Astrocyte (in vitro differentiated cells and primary cell): ENCODE measurements around the gene TMEM151A. TPM values are rescaled to one million over a fixed set of nuclear protein-coding genes. Genes with fewer than 3 reads are reported as not detected.

Source experiments
- DNase-seq: peaks from one replicate; pipeline ENCODE4 v3.0.0-alpha.2; 2010; ENCODE audit warnings: low read depth
- FAIRE-seq: peaks from 2 replicates; lab custom pipeline; 2011; peaks lifted over from hg19 to GRCh38; lab: Jason Lieb, UNC
- H2AFZ ChIP-seq: 2 replicates; pipeline ENCODE4 v1.6.0; 2012; ENCODE audit warnings: low read depth, low read length, inconsistent platforms
- H3K27ac ChIP-seq: 2 replicates; pipeline ENCODE4 v1.5.1; 2011; ENCODE audit warnings: low read depth, low read length, inconsistent platforms
- H3K27me3 ChIP-seq: 2 replicates; pipeline ENCODE4 v1.6.0; 2011; ENCODE audit warnings: low read length, inconsistent platforms; ENCODE audit not compliant: insufficient read depth
- H3K36me3 ChIP-seq: 2 replicates; pipeline ENCODE4 v1.5.1; 2011; ENCODE audit warnings: low read length, inconsistent platforms; ENCODE audit not compliant: insufficient read depth
- H3K4me1 ChIP-seq: 2 replicates; pipeline ENCODE4 v1.5.1; 2011; ENCODE audit warnings: low read length, inconsistent platforms; ENCODE audit not compliant: insufficient read depth
- H3K4me2 ChIP-seq: 2 replicates; pipeline ENCODE4 v1.6.0; 2012; ENCODE audit warnings: low read length, inconsistent platforms
- H3K4me3 ChIP-seq: 2 replicates; pipeline ENCODE4 v1.5.1; 2011; ENCODE audit warnings: low read depth, mild to moderate bottlenecking, low read length, inconsistent platforms; ENCODE audit not compliant: insufficient read depth
- H3K79me2 ChIP-seq: 2 replicates; pipeline ENCODE4 v1.6.0; 2012; ENCODE audit warnings: mild to moderate bottlenecking, low read length, inconsistent platforms; ENCODE audit not compliant: insufficient read depth
- H3K9ac ChIP-seq: 2 replicates; pipeline ENCODE4 v1.6.0; 2012; ENCODE audit warnings: mild to moderate bottlenecking, low read length, inconsistent platforms
- H3K9me3 ChIP-seq: 2 replicates; pipeline ENCODE4 v1.5.1; 2012; ENCODE audit warnings: low read depth, mild to moderate bottlenecking, low read length, inconsistent platforms; ENCODE audit not compliant: insufficient read depth
- H4K20me1 ChIP-seq: 2 replicates; pipeline ENCODE4 v1.6.0; 2012; ENCODE audit warnings: low read length, inconsistent platforms; ENCODE audit not compliant: insufficient read depth
- H3K27ac Mint-ChIP-seq: one replicate; pipeline ENCODE4 v1.8.0; 2021; ENCODE audit warnings: mild to moderate bottlenecking, mixed read lengths; ENCODE audit not compliant: unreplicated experiment
- H3K27me3 Mint-ChIP-seq: one replicate; pipeline ENCODE4 v1.8.0; 2021; ENCODE audit warnings: low read depth, mixed read lengths; ENCODE audit not compliant: unreplicated experiment
- H3K36me3 Mint-ChIP-seq: one replicate; pipeline ENCODE4 v1.8.0; 2021; ENCODE audit warnings: low read depth, mixed read lengths; ENCODE audit not compliant: unreplicated experiment
- H3K4me1 Mint-ChIP-seq: one replicate; pipeline ENCODE4 v1.8.0; 2021; ENCODE audit warnings: low read depth, mixed read lengths; ENCODE audit not compliant: unreplicated experiment
- H3K4me3 Mint-ChIP-seq: one replicate; pipeline ENCODE4 v1.8.0; 2021; ENCODE audit warnings: mild to moderate bottlenecking, moderate library complexity, mixed read lengths; ENCODE audit not compliant: unreplicated experiment
- H3K9me3 Mint-ChIP-seq: one replicate; pipeline ENCODE4 v1.8.0; 2021; ENCODE audit warnings: mild to moderate bottlenecking, mixed read lengths; ENCODE audit not compliant: unreplicated experiment
- CTCF ChIP-seq: IDR thresholded peaks from 2 replicates; pipeline ENCODE4 v1.5.1; 2011; ENCODE audit warnings: low read depth, mild to moderate bottlenecking, inconsistent platforms, low read length, moderate library complexity; ENCODE audit not compliant: insufficient read depth
- EZH2 ChIP-seq: IDR thresholded peaks from 2 replicates; pipeline ENCODE4 v1.6.1; 2012; ENCODE audit warnings: mild to moderate bottlenecking, low read length, inconsistent platforms; ENCODE audit not compliant: insufficient read depth
- total RNA-seq: library from RNA; stranded (reverse); gene quantifications from 2 replicates; pipeline ENCODE4 v1.2.1, GENCODE V29; 2021

The TMEM151A gene
- total RNA-seq, 1 donor from 2014 or later = 2.0 TPM

GRCh38 chr11:66294626-66295620 lies 3.2 kb downstream of the TMEM151A start:
- Histone ChIP-seq H2AFZ (no peak overlapping the region), H3K9ac (no peak overlapping the region), H3K4me3 (no peak overlapping the region), H3K36me3 (no peaks in the 10 kb centered on the region), H3K4me1 (peaks cover 1% of the 10 kb centered on the region), H3K27me3 (peaks cover 31% of the 10 kb centered on the region), H4K20me1 (no peaks in the 10 kb centered on the region), H3K79me2 (no peaks in the 10 kb centered on the region), H3K4me2 (no peak overlapping the region), H3K27ac (no peak overlapping the region), H3K9me3 (no peaks in the 10 kb centered on the region)
- Mint-ChIP-seq H3K4me1 (peaks cover 8% of the 10 kb centered on the region), H3K27ac (no peak overlapping the region), H3K9me3 (no peaks in the 10 kb centered on the region), H3K4me3 (no peak overlapping the region), H3K27me3 (peaks cover 40% of the 10 kb centered on the region), H3K36me3 (peaks cover 4% of the 10 kb centered on the region)
- DNase-seq = no peak
- FAIRE-seq = no peak
- TF ChIP-seq EZH2 (no peak), CTCF (no peak)

GRCh38 chr11:66297610-66298009 lies 5.9 kb downstream of the TMEM151A start:
- Histone ChIP-seq H3K9me3 (no peaks in the 10 kb centered on the region), H3K27ac (no peak overlapping the region), H3K79me2 (no peaks in the 10 kb centered on the region), H3K4me3 (no peak overlapping the region), H2AFZ (no peak overlapping the region), H3K4me2 (no peak overlapping the region), H3K9ac (no peak overlapping the region), H3K27me3 (peaks cover 20% of the 10 kb centered on the region), H4K20me1 (no peaks in the 10 kb centered on the region), H3K36me3 (no peaks in the 10 kb centered on the region), H3K4me1 (no peaks in the 10 kb centered on the region)
- Mint-ChIP-seq H3K27me3 (peaks cover 27% of the 10 kb centered on the region), H3K4me1 (peaks cover under 1% of the 10 kb centered on the region), H3K27ac (no peak overlapping the region), H3K4me3 (no peak overlapping the region), H3K36me3 (peaks cover 2% of the 10 kb centered on the region), H3K9me3 (no peaks in the 10 kb centered on the region)
- DNase-seq = no peak
- no peak for TF ChIP-seq CTCF
- no peak for TF ChIP-seq EZH2
- FAIRE-seq = no peak

- no peak overlapping the region for H2AFZ ChIP-seq
- H3K9ac ChIP-seq = no peak overlapping the region
- H3K27ac ChIP-seq = no peak overlapping the region
- H3K9me3 ChIP-seq = no peaks in the 10 kb centered on the region
- no peak overlapping the region for H3K4me3 ChIP-seq
- no peaks in the 10 kb centered on the region for H3K36me3 ChIP-seq
- no peak overlapping the region for H3K4me2 ChIP-seq
- TF ChIP-seq CTCF (no peak), EZH2 (no peak)
- DNase-seq (no peak), FAIRE-seq (no peak)
- no peaks in the 10 kb centered on the region for H4K20me1 ChIP-seq
- H3K27ac Mint-ChIP-seq = no peak overlapping the region
- no peaks in the 10 kb centered on the region for H3K4me1 Mint-ChIP-seq
- no peaks in the 10 kb centered on the region for H3K4me1 ChIP-seq
- no peaks in the 10 kb centered on the region for H3K9me3 Mint-ChIP-seq
- H3K79me2 ChIP-seq = no peaks in the 10 kb centered on the region
- H3K27me3 ChIP-seq = peaks cover 9% of the 10 kb centered on the region
- H3K4me3 Mint-ChIP-seq = peak overlapping the region; percentile 50
- H3K27me3 Mint-ChIP-seq = peaks cover 18% of the 10 kb centered on the region
- H3K36me3 Mint-ChIP-seq = peaks cover 2% of the 10 kb centered on the region
Observed at GRCh38 chr11:66299186-66299585, 7.5 kb downstream of the TMEM151A start.
